ENCODE results near the gene MAPK1. TPM values are rescaled to one million over a fixed set of nuclear protein-coding genes. Genes with fewer than 3 reads are reported as not detected.

The MAPK1 gene
- total and polyA plus RNA-seq, 9 of the 15 experiments (the other 6 are each of a cell fraction or from before 2014, with no cell fraction given) = 46.3 to 575 (median 283) TPM

DNA sequence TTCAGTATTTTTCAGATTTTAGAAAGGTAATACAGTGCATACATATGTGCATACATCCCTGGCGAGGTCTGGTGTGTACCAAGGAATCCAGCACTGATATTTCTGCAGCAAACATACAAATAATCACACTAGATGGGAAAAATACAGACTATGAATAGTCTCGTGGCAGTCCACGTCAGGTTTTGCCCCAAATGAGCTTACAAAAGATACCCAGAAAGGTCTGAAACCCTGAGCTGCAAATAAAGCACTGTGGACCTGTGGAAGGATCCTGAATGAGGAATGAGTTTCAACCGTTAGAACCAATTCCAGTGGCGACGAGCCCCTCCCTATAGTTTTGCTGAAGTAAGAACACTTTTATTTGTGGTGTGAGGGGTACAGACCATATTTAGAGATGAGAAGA lies 24.5 kb downstream of the MAPK1 start (continued):
- TF ChIP-seq, protein P1, sequence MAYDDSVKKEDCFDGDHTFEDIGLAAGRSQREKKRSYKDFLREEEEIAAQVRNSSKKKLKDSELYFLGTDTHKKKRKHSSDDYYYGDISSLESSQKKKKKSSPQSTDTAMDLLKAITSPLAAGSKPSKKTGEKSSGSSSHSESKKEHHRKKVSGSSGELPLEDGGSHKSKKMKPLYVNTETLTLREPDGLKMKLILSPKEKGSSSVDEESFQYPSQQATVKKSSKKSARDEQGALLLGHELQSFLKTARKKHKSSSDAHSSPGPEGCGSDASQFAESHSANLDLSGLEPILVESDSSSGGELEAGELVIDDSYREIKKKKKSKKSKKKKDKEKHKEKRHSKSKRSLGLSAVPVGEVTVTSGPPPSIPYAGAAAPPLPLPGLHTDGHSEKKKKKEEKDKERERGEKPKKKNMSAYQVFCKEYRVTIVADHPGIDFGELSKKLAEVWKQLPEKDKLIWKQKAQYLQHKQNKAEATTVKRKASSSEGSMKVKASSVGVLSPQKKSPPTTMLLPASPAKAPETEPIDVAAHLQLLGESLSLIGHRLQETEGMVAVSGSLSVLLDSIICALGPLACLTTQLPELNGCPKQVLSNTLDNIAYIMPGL (CRISPR knock-in tag; IDR thresholded peaks at IDR 0.05) = 0 out of 2 replicates have a peak, but pooled peaks have one; percentile 55
- no peak for TF ChIP-seq ZNF232 (CRISPR knock-in tag; IDR thresholded peaks at IDR 0.05)
- TF ChIP-seq SP2 (IDR thresholded peaks at IDR 0.05; ENCODE audit: extremely low read depth, low read depth, low read length, poor library complexity, severe bottlenecking) = no peak
- 0 out of 2 replicates have a peak, but pooled peaks have one; percentile 71 for TF ChIP-seq HOMEZ (CRISPR knock-in tag; IDR thresholded peaks at IDR 0.05)
- TF ChIP-seq, protein P2, sequence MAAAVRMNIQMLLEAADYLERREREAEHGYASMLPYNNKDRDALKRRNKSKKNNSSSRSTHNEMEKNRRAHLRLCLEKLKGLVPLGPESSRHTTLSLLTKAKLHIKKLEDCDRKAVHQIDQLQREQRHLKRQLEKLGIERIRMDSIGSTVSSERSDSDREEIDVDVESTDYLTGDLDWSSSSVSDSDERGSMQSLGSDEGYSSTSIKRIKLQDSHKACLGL (CRISPR knock-in tag; IDR thresholded peaks at IDR 0.05; ENCODE audit: borderline replicate concordance, poor library complexity, severe bottlenecking) = no peak
- no peak for TF ChIP-seq HMG20B (CRISPR knock-in tag; IDR thresholded peaks at IDR 0.05)
- no peak for TF ChIP-seq HMBOX1 (IDR thresholded peaks at IDR 0.05)
- TF ChIP-seq EP400 (IDR thresholded peaks at IDR 0.05) = no peak
- TF ChIP-seq, protein P3, sequence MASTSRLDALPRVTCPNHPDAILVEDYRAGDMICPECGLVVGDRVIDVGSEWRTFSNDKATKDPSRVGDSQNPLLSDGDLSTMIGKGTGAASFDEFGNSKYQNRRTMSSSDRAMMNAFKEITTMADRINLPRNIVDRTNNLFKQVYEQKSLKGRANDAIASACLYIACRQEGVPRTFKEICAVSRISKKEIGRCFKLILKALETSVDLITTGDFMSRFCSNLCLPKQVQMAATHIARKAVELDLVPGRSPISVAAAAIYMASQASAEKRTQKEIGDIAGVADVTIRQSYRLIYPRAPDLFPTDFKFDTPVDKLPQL (IDR thresholded peaks at IDR 0.05; ENCODE audit: extremely low read depth, insufficient read length) = no peak
- TF ChIP-seq TCF15 (CRISPR knock-in tag; IDR thresholded peaks at IDR 0.05) = peak; percentile 34; the same call in 1 of the 2 replicates
- no peak for TF ChIP-seq ZNF174 (CRISPR knock-in tag; IDR thresholded peaks at IDR 0.05)
- peak; percentile 22; the same call in 1 of the 2 replicates for TF ChIP-seq ZNF436 (CRISPR knock-in tag; IDR thresholded peaks at IDR 0.05)
- no peak for TF ChIP-seq ZNF197 (CRISPR knock-in tag; IDR thresholded peaks at IDR 0.05; ENCODE audit: low read depth)
- no peak for TF ChIP-seq MEIS2 (IDR thresholded peaks at IDR 0.05; ENCODE audit: partially characterized antibody)
- TF ChIP-seq PTTG1 (tag; IDR thresholded peaks at IDR 0.05; ENCODE audit: low read depth) = no peak
- TF ChIP-seq NR1H2 (CRISPR knock-in tag; IDR thresholded peaks at IDR 0.05) = no peak
- TF ChIP-seq C11orf30 (IDR thresholded peaks at IDR 0.05; ENCODE audit: low read depth) = no peak
- no peak; the same call in 1 of the 2 replicates for TF ChIP-seq ZNF778 (CRISPR knock-in tag; IDR thresholded peaks at IDR 0.05)
- no peak for TF ChIP-seq ZFP1 (CRISPR knock-in tag; IDR thresholded peaks at IDR 0.05)
- no peak for TF ChIP-seq CREM (IDR thresholded peaks at IDR 0.05; ENCODE audit: low read depth)
